Smooth muscle cell (in vitro differentiated cells): ENCODE data around the gene SKI. TPM values are rescaled to one million over a fixed set of nuclear protein-coding genes. Genes with fewer than 3 reads are reported as not detected.

Experiments used
- DNase-seq: peaks from one replicate; lab custom pipeline; 2025; ENCODE audit not compliant: unreplicated experiment; lab: John Stamatoyannopoulos, UW
- H2AFZ ChIP-seq: fragments of 200-600 bp; sonication (generic); 2 replicates; pipeline ENCODE4 v1.6.0; 2016; ENCODE audit warnings: antibody characterized with exemption, low read depth, mild to moderate bottlenecking
- H3F3A ChIP-seq: fragments of 200-600 bp; sonication (generic); 2 replicates; pipeline ENCODE4 v1.6.0; 2017; ENCODE audit warnings: antibody characterized with exemption, low read depth
- H3K27ac ChIP-seq: fragments of 200-600 bp; sonication (generic); 2 replicates; pipeline ENCODE4 v1.5.1; 2016; ENCODE audit warnings: low read depth, mild to moderate bottlenecking
- H3K27me3 ChIP-seq: fragments of 200-600 bp; sonication (generic); 2 replicates; pipeline ENCODE4 v1.6.1; 2016; ENCODE audit warnings: low read depth, mild to moderate bottlenecking
- H3K36me3 ChIP-seq: fragments of 200-600 bp; sonication (generic); 2 replicates; pipeline ENCODE4 v1.5.1; 2016; ENCODE audit warnings: low read depth
- H3K4me1 ChIP-seq: fragments of 200-600 bp; sonication (generic); 2 replicates; pipeline ENCODE4 v1.5.1; 2016; ENCODE audit warnings: low read depth
- H3K4me2 ChIP-seq: fragments of 200-600 bp; sonication (generic); 2 replicates; pipeline ENCODE4 v1.6.0; 2016; ENCODE audit warnings: mild to moderate bottlenecking
- H3K4me3 ChIP-seq: fragments of 200-600 bp; sonication (generic); 2 replicates; pipeline ENCODE4 v1.5.1; 2016; ENCODE audit warnings: mild to moderate bottlenecking
- H3K79me2 ChIP-seq: fragments of 200-600 bp; sonication (generic); 2 replicates; pipeline ENCODE4 v1.6.0; 2016; ENCODE audit warnings: low read depth, mild to moderate bottlenecking
- H3K9ac ChIP-seq: fragments of 200-600 bp; sonication (generic); 2 replicates; pipeline ENCODE4 v1.6.0; 2016; ENCODE audit warnings: low read depth
- H3K9me3 ChIP-seq: fragments of 200-600 bp; sonication (generic); replicated peaks from 2 replicates; pipeline ENCODE4 v1.5.1; 2016; ENCODE audit warnings: low read depth
- H4K20me1 ChIP-seq: fragments of 200-600 bp; sonication (generic); 2 replicates; pipeline ENCODE4 v1.6.0; 2016; ENCODE audit warnings: low read depth
- CTCF ChIP-seq: fragments of 200-600 bp; sonication (generic); IDR thresholded peaks from 2 replicates; pipeline ENCODE4 v1.5.1; 2017; ENCODE audit warnings: borderline replicate concordance, mild to moderate bottlenecking, antibody characterized with exemption; ENCODE audit not compliant: insufficient read depth, poor library complexity, severe bottlenecking
- WGBS: methylation state at CpG from one replicate; pipeline ENCODE4 v1.1.7; 2016; ENCODE audit warnings: low lambda C conversion rate; 5-methylcytosine and 5-hydroxymethylcytosine counted together
- polyA plus RNA-seq: library from polyadenylated mRNA; unstranded; fragments of >200 nt; fragmentation: Nextera tagmentation; extraction: Ambion mirVana; gene quantifications from 2 replicates; pipeline ENCODE4 v1.2.1, GENCODE V29; 2016
- total RNA-seq: library from RNA; depleted of rRNA; stranded (reverse); fragments of >200 nt; gene quantifications from 2 replicates; pipeline ENCODE4 v1.2.3, GENCODE V29; 2014

Gene SKI
- total and polyA plus RNA-seq, 2 experiments from 2014 or later, result 4.2 to 19.6 TPM

- H3K9ac ChIP-seq, result peak overlapping the region; percentile 51
- peaks cover 29% of the 10 kb centered on the region for H3F3A ChIP-seq
- H2AFZ ChIP-seq, result no peak overlapping the region
- no peaks in the 10 kb centered on the region for H3K27me3 ChIP-seq
- H3K4me1 ChIP-seq, result peaks cover 30% of the 10 kb centered on the region
- peaks cover 30% of the 10 kb centered on the region for H3K79me2 ChIP-seq
- H3K4me3 ChIP-seq, result no peak overlapping the region
- DNase-seq, result no peak
- no peaks in the 10 kb centered on the region for H4K20me1 ChIP-seq
- H3K36me3 ChIP-seq, result no peaks in the 10 kb centered on the region
- TF ChIP-seq CTCF, result no peak
- WGBS, result 69% methylated on average over 30 of the region's 30 CpGs
- no peaks in the 10 kb centered on the region for H3K9me3 ChIP-seq
- peak overlapping the region; percentile 88 for H3K27ac ChIP-seq
- H3K4me2 ChIP-seq, result peak overlapping the region; percentile 99
Measured at GRCh38 chr1:2192031-2192995, 35.8 kb upstream of the SKI start.

- no peak for DNase-seq
- Histone ChIP-seq H3K4me2 (peak overlapping the region; percentile 99), H3K36me3 (no peaks in the 10 kb centered on the region), H4K20me1 (no peaks in the 10 kb centered on the region), H3K9ac (peak overlapping the region; percentile 64), H3K79me2 (peaks cover 30% of the 10 kb centered on the region), H3K9me3 (no peaks in the 10 kb centered on the region), H3K27me3 (no peaks in the 10 kb centered on the region), H3K4me3 (peak overlapping the region; percentile 89), H3F3A (peaks cover 29% of the 10 kb centered on the region), H3K4me1 (peaks cover 30% of the 10 kb centered on the region), H2AFZ (no peak overlapping the region), H3K27ac (peak overlapping the region; percentile 88)
- TF ChIP-seq CTCF, result no peak
- 64% methylated on average over 44 of the region's 44 CpGs for WGBS
Measured at GRCh38 chr1:2193514-2194281, 34.4 kb upstream of the SKI start.

- peak; percentile 94 for DNase-seq
- Histone ChIP-seq H3K36me3 (no peaks in the 10 kb centered on the region), H3K4me3 (peak within 1 kb of the TSS; percentile 89), H3K9ac (peak within 1 kb of the TSS; percentile 73), H3F3A (peaks cover 29% of the 10 kb centered on the region), H3K9me3 (no peaks in the 10 kb centered on the region), H3K27ac (peak within 1 kb of the TSS; percentile 88), H3K4me2 (peak within 1 kb of the TSS; percentile 99), H3K4me1 (peaks cover 30% of the 10 kb centered on the region), H3K27me3 (no peaks in the 10 kb centered on the region), H4K20me1 (no peaks in the 10 kb centered on the region), H2AFZ (peak within 1 kb of the TSS; percentile 83), H3K79me2 (peaks cover 30% of the 10 kb centered on the region)
- no peak for TF ChIP-seq CTCF
- WGBS, result no CpG with 5 or more reads among the region's 63 CpGs
Measured at GRCh38 chr1:2194319-2194897, 33.7 kb upstream of the SKI start, which contains the start of gene FAAP20. FAAP20 (minus strand) TSS chr1:2194772; CDS start chr1:2194749, 23 bp downstream.
